Measurements from ENCODE around the gene TTC7B. TPM values are rescaled to one million over a fixed set of nuclear protein-coding genes. Genes with fewer than 3 reads are reported as not detected.

TTC7B gene
- total RNA-seq, 1 experiment from 2014 or later = 18.0 TPM

GRCh38 chr14:90617961-90618360, 198.3 kb downstream of the TTC7B start:
- no peak for DNase-seq (ENCODE audit: low read depth)

- no peak for DNase-seq (ENCODE audit: low read depth)
These were observed 199.3 kb downstream of the TTC7B start for GRCh38 chr14:90616881-90617280.

- DNase-seq (ENCODE audit: low read depth) = no peak
These were observed 199.9 kb downstream of the TTC7B start for GRCh38 chr14:90616313-90616712.

- DNase-seq (ENCODE audit: low read depth) = no peak
These were observed 200.6 kb downstream of the TTC7B start for GRCh38 chr14:90615517-90616060.

- DNase-seq (ENCODE audit: low read depth) = no peak
These were observed 201.3 kb downstream of the TTC7B start for GRCh38 chr14:90614696-90615516.

GRCh38 chr14:90613997-90614396, 202.2 kb downstream of the TTC7B start:
- no peak for DNase-seq (ENCODE audit: low read depth)

GRCh38 chr14:90613453-90613852, 202.8 kb downstream of the TTC7B start:
- no peak for DNase-seq (ENCODE audit: low read depth)

- no peak for DNase-seq (ENCODE audit: low read depth)
These were observed 203.4 kb downstream of the TTC7B start for GRCh38 chr14:90612801-90613200.

- no peak for DNase-seq (ENCODE audit: low read depth)
These were observed 204.3 kb downstream of the TTC7B start for GRCh38 chr14:90611936-90612335.

GRCh38 chr14:90611501-90611900, 204.7 kb downstream of the TTC7B start:
- DNase-seq (ENCODE audit: low read depth) = no peak

GRCh38 chr14:90610346-90611040, 205.7 kb downstream of the TTC7B start:
- DNase-seq (ENCODE audit: low read depth) = no peak

GRCh38 chr14:90609376-90609775, 206.9 kb downstream of the TTC7B start:
- DNase-seq (ENCODE audit: low read depth) = no peak

GRCh38 chr14:90608929-90609341, 207.3 kb downstream of the TTC7B start:
- DNase-seq (ENCODE audit: low read depth) = no peak

- peak; percentile 7 for DNase-seq (ENCODE audit: low read depth)
These were observed 207.9 kb downstream of the TTC7B start for GRCh38 chr14:90608281-90608680.

GRCh38 chr14:90607141-90607540, 209.1 kb downstream of the TTC7B start:
- DNase-seq (ENCODE audit: low read depth) = no peak

- no peak for DNase-seq (ENCODE audit: low read depth)
These were observed 209.8 kb downstream of the TTC7B start for GRCh38 chr14:90606434-90606833.

GRCh38 chr14:90605430-90605829, 210.8 kb downstream of the TTC7B start:
- DNase-seq (ENCODE audit: low read depth) = no peak

- DNase-seq (ENCODE audit: low read depth) = no peak
These were observed 211.9 kb downstream of the TTC7B start for GRCh38 chr14:90604356-90604755.

GRCh38 chr14:90603841-90604240, 212.4 kb downstream of the TTC7B start:
- no peak for DNase-seq (ENCODE audit: low read depth)

GRCh38 chr14:90603336-90603735, 212.9 kb downstream of the TTC7B start:
- no peak for DNase-seq (ENCODE audit: low read depth)

GRCh38 chr14:90602088-90602687, 214.0 kb downstream of the TTC7B start:
- no peak for DNase-seq (ENCODE audit: low read depth)

GRCh38 chr14:90601563-90601962, 214.7 kb downstream of the TTC7B start:
- DNase-seq (ENCODE audit: low read depth) = no peak
